SU-DHL-6 (cell line): Measurements from ENCODE around the gene SRGAP3.

Experiments used
- CTCF ChIP-seq: fragments of 200-600 bp; sonication (generic); IDR thresholded peaks from one replicate; pipeline ENCODE4 v1.5.1; 2017; ENCODE audit warnings: antibody characterized with exemption, mild to moderate bottlenecking, low read length, moderate library complexity; ENCODE audit not compliant: insufficient read depth, poor library complexity, severe bottlenecking
- EZH2phosphoT487 ChIP-seq: fragments of 200-600 bp; sonication (generic), shearing (Covaris generic); conservative IDR thresholded peaks from 2 replicates; pipeline ENCODE4 v1.6.1; 2018; ENCODE audit warnings: mild to moderate bottlenecking, antibody characterized with exemption, low read length, moderate library complexity, mixed read lengths

- TF ChIP-seq CTCF: no peak
- TF ChIP-seq EZH2phosphoT487: no peak
These were observed 282.6 kb downstream of the SRGAP3 start for GRCh38 chr3:8966820-8967348.
